IPS DF 4.7 (cell line): Measurements from ENCODE around the gene PIGX.

Experiments used
- DNase-seq: peaks from one replicate; pipeline ENCODE4 v3.0.0-alpha.2; 2013; ENCODE audit warnings: low spot score; ENCODE audit errors: extremely low read depth

The PIGX gene

GRCh38 chr3:196756732-196757131, 44.6 kb downstream of the PIGX start:
- no peak for DNase-seq

- no peak for DNase-seq
Measured at GRCh38 chr3:196757876-196758739, 45.9 kb downstream of the PIGX start.

DNA sequence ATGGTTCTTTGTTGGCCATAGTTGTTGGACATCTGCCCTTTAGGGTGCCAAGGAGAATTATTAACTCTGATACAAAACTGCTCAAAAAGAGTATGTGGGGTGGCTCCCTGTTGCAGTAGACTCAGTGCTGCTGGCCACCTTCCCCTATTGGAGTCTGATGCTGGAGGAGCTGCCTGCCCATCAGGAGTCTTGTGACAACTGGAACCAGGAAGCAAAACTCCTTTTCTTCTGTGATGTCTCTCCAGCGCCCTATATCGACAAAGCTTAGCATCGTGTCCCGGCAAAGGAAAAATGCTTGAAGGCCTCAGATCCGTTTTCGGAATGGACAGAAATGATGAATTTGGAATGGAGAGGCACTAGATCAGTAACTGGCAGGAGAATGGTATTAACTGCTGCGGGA, 51.0 kb downstream of the PIGX start:
- DNase-seq = no peak

- DNase-seq = no peak
Measured at GRCh38 chr3:196765454-196765853, 53.3 kb downstream of the PIGX start.

DNA sequence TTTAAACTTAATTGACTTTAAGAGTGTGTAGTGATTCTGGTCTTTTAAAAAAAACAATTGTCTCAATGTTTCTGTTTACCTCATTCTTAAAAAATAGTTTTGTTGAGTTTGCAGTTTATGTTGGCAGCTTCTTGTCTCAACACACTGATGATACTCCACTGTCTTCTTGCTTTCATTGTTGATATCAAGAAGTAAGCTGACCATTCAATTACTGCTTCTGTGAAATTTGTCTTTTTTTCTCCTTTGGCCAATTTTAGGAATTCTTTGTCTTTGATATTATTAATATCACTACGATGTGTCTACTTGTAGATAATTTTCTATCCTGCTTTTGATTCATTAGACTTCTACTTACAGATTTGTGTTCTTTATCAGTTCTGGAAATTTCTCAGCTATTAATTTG, 58.9 kb downstream of the PIGX start:
- DNase-seq = no peak

- DNase-seq = no peak
Measured at GRCh38 chr3:196772102-196772501, 59.9 kb downstream of the PIGX start.

- no peak for DNase-seq
Measured at GRCh38 chr3:196772897-196773296, 60.7 kb downstream of the PIGX start.

DNA sequence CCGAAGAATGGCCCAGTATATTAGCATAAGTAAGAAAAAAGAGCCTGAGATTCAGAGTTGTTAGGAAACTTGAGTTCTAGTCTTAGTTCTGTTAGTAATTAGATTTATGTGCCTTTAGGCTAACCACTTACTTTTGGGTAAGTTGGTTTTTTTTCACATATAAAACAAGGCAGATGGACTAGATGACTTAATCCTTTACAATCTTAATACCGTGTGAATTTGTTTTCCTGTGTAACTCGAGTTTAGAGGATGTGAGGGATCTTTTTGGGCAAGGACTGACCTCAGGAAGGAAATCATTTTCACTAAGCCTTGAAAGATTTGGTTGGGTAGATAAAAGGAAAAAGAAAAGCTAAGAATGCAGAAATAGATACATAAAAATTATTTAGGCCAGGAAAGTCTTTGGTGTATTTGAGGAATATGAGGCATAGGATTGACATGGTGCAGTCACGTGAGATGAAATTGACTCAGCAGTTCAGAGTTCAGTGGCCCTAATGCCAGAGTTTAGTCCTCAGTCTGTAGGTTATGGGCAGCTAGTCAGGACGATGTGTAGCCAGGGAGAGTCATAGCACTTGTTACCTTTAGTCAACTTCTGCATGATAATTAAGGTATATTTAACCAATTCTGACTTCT, 62.1 kb downstream of the PIGX start:
- DNase-seq = no peak

DNA sequence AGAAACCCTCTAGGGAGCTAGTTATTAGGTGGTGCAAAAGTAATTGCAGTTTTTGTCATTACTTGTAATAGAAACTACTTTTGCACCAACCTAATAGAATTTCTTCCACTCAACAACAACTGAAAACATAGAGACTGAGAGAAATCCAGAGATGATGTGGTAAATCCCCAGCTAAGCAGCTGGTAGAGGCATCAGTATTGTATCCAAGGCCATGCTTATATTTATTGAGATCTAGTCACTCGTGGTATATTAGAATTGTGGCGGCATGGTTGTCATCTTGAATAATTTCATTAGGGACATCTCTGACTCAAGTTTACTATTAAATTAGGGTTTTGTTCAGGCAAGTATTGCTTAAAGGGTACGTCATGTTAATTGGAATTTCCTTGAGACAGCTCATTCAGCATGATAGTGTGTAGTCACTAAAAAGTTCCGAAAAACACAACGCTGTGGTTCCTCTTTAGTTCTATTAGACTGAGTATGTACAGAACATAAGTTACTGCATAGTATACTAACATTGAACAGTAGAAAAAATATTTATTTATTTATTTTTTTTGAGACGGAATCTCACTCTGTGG, 62.8 kb downstream of the PIGX start:
- no peak for DNase-seq

DNA sequence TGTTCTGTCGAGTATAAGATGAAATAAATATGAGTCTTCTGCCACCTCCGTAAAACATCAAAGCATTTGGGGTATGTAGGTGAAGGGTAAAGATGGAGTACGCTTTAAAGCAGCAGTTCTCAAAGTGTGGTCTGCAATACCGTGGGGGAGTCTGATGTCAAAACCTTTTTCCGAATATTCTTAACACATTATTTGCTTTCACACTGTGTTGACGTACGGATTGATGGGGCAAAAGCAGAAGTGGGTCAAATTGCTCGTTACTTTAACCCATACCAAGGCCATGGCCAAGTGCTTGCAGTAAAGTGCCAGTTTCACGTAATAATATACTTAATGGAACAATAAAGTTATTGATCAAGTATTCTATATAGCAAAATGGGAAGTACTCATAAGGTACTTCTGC, 63.8 kb downstream of the PIGX start:
- DNase-seq = no peak

- no peak for DNase-seq
Measured at GRCh38 chr3:196777836-196778235, 65.7 kb downstream of the PIGX start.

DNA sequence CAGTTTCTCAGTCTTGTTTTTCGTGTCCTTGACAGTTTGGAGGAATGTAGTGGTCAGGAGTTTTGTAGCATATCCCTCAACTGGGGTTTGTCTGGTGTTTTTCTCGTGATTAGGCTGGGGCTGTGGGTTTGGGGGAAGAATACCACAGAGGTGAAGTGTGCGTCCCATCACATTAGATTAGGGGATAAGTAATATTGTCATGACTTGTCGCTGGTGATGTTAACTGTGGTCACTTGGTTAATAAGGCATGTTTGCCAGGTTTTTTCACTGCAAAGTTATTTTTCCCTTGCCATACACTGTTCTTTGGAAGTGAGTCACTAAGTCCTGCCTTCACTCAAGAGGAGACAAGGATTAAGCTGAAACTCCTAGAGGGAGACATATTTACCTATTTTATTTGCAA, 66.6 kb downstream of the PIGX start:
- no peak for DNase-seq

GRCh38 chr3:196782511-196782910, 70.3 kb downstream of the PIGX start:
- no peak for DNase-seq
